A549 (cell line): Measurements from ENCODE around the gene ARPP21.

ENCODE experiments used
- BCL3 ChIP-seq: fragments of >200 bp; sonication (Bioruptor Twin); formaldehyde crosslinking; IDR thresholded peaks from 3 replicates; pipeline ENCODE4 v1.6.1; 2016
- BHLHE40 ChIP-seq: IDR thresholded peaks from 2 replicates; pipeline ENCODE4 v1.6.1; 2012; ENCODE audit warnings: low read depth, low read length, inconsistent platforms
- ESRRA ChIP-seq: fragments of 150-350 bp; IDR thresholded peaks from 2 replicates; pipeline ENCODE4 v1.6.1; 2014; ENCODE audit warnings: mild to moderate bottlenecking, low read length, borderline replicate concordance
- JUN ChIP-seq, 2 experiments: fragments of >200 bp; sonication (Bioruptor Twin); formaldehyde crosslinking; IDR thresholded peaks; 2 replicates in 1 of 2; 3 replicates in 1 of 2; pipeline ENCODE4 v1.6.1; 2016 to 2017
- KDM1A ChIP-seq: fragments of 200-600 bp; sonication (generic); IDR thresholded peaks from 2 replicates; pipeline ENCODE4 v1.6.1; 2016; ENCODE audit warnings: low read depth, mild to moderate bottlenecking
- POLR2A ChIP-seq: IDR thresholded peaks from 2 replicates; pipeline ENCODE4 v1.6.1; 2012; ENCODE audit warnings: mild to moderate bottlenecking, low read length
- RAD21 ChIP-seq, 2 experiments: fragments of >200 bp in 1 of 2; sonication (Bioruptor Twin) in 1 of 2; formaldehyde crosslinking in 1 of 2; IDR thresholded peaks in 1 of 2; conservative IDR thresholded peaks in 1 of 2; 2 replicates in 1 of 2; 3 replicates in 1 of 2; pipeline ENCODE4 v1.6.1; 2012 to 2018; ENCODE audit warnings: inconsistent platforms in 1 of 2
- RARB ChIP-seq: fragments of 250-450 bp; sonication (Bioruptor Pico); IDR thresholded peaks from 2 replicates; pipeline ENCODE4 v1.8.0; 2021; ENCODE audit warnings: mild to moderate bottlenecking, moderate library complexity
- SREBF2 ChIP-seq: fragments of 450-650 bp; IDR thresholded peaks from 2 replicates; pipeline ENCODE4 v1.6.1; 2014; ENCODE audit warnings: mild to moderate bottlenecking, moderate library complexity
- TP53 ChIP-seq: fragments of 250-450 bp; sonication (Bioruptor Pico); IDR thresholded peaks from 2 replicates; pipeline ENCODE4 v1.5.0; 2021; ENCODE audit warnings: mild to moderate bottlenecking, moderate library complexity
- USF2 ChIP-seq: fragments of 450-650 bp; IDR thresholded peaks from 2 replicates; pipeline ENCODE4 v1.6.1; 2014; ENCODE audit warnings: antibody characterized with exemption
- ZC3H11A ChIP-seq: fragments of 450-650 bp; IDR thresholded peaks from 2 replicates; pipeline ENCODE4 v1.6.1; 2014; ENCODE audit warnings: antibody characterized with exemption, mild to moderate bottlenecking
- ZFP36 ChIP-seq: fragments of 450-650 bp; IDR thresholded peaks from 2 replicates; pipeline ENCODE4 v1.6.1; 2014; ENCODE audit warnings: borderline replicate concordance; ENCODE audit not compliant: partially characterized antibody
- TF ChIP-seq, protein P1 (sequence below): fragments of >200 bp; sonication (Bioruptor Twin); formaldehyde crosslinking; IDR thresholded peaks from 3 replicates; pipeline ENCODE4 v1.5.1; 2016

GRCh38 chr3:35617370-35617769, 22.0 kb upstream of the ARPP21 start:
- TF ChIP-seq ESRRA (no peak), RAD21 (conservative IDR thresholded peaks at IDR 0.05 in 1 of 2, IDR thresholded peaks at IDR 0.05 in 1 of 2) (no peak), BCL3 (no peak), USF2 (no peak), JUN (IDR thresholded peaks at IDR 0.05) (no peak), KDM1A (no peak), POLR2A (no peak), RARB (CRISPR knock-in tag) (no peak), TP53 (CRISPR knock-in tag) (no peak), ZC3H11A (no peak), BHLHE40 (no peak), ZFP36 (no peak), SREBF2 (no peak)
- TF ChIP-seq, protein P1, sequence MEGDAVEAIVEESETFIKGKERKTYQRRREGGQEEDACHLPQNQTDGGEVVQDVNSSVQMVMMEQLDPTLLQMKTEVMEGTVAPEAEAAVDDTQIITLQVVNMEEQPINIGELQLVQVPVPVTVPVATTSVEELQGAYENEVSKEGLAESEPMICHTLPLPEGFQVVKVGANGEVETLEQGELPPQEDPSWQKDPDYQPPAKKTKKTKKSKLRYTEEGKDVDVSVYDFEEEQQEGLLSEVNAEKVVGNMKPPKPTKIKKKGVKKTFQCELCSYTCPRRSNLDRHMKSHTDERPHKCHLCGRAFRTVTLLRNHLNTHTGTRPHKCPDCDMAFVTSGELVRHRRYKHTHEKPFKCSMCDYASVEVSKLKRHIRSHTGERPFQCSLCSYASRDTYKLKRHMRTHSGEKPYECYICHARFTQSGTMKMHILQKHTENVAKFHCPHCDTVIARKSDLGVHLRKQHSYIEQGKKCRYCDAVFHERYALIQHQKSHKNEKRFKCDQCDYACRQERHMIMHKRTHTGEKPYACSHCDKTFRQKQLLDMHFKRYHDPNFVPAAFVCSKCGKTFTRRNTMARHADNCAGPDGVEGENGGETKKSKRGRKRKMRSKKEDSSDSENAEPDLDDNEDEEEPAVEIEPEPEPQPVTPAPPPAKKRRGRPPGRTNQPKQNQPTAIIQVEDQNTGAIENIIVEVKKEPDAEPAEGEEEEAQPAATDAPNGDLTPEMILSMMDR: no peak
